ENCODE results near the gene QSER1.
A peak's percentile ranks its signal among the peaks of the same experiment; 100 is the strongest.

QSER1 gene

DNA sequence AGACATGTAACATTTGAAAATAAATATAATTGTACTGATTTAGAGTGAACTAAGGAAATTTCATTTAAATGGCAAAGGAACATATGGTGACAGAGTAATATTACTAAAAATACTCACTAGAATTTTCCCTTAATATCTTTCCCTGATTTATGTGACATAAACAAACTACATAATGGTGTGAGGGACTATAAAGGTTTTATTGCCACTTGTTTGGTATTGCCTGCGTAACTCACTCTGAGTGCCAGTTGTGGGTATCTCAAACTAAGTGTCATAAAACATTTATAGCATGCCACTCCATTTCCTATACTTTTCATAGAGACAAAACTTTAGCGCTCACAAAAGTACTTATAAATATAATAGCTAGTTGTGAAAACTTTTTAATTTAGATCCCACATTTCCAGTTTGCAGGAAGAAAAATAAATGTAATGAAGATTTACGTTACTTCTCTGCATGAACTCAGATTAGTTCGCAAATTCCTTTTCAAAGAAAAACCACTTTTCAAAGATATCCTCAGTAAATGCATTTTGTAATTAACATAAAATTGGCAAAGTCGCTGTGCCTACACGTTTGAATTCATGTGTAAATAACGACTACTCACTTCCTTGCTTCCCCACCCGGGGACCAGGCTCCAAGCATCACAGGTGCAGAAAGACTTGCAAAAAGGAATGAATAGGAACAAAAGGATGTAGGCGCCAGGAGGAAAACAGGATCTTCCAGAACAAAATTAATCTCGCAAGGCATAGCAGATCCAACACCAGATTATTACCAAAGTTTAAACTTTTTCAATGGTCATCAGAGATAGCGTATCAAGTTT is 1.6 kb upstream of the QSER1 start:
- no peak for DNase-seq (ENCODE audit: low read depth)

DNA sequence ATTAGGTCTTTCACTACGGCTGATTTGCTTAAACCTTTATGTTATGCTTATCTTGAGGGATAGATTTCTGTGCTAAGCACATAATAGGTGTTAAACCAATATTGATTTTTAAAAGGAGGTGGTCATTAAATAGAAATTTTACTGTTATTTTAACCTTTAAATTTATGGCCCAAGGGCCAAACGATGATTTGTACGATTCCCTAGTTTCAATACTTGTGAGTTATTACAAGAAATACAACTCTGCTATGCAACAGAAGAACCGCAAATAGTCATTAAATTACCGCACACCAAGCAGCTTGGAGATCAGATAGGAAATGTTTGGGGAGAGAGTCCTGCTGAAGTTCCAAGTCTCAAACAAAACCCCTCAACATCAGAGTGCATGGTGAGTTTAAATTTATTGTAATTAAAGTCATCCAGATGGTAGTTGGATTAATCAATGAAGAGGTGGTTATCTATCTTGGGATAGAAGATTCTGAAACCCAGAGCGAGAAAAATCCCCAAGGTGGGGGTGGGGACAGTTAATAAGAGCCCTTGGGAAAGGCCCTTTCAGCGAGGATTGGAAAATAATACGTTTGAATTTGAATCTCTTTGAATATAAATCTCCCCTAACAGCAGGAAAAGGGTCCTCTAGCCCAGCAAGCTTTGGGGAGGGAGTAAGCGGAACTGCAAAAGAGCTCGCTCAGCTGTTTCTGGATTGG is 805 bp upstream of the QSER1 start:
- no peak for DNase-seq (ENCODE audit: low read depth)

DNA sequence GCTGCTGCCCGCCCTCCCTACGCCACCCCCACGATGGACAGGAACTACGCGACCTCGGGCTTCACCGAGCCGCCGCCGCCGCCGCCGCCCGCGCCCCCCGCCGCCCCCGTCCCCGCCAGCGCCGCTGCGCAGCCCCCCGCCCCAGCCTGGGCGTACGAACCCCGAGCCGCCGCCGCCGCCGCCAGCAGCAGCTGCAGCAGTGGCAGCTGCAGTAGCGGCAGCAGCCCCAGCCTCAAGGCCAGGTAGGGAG is 407 bp downstream of the QSER1 start:
- DNase-seq (ENCODE audit: low read depth) = no peak

DNA sequence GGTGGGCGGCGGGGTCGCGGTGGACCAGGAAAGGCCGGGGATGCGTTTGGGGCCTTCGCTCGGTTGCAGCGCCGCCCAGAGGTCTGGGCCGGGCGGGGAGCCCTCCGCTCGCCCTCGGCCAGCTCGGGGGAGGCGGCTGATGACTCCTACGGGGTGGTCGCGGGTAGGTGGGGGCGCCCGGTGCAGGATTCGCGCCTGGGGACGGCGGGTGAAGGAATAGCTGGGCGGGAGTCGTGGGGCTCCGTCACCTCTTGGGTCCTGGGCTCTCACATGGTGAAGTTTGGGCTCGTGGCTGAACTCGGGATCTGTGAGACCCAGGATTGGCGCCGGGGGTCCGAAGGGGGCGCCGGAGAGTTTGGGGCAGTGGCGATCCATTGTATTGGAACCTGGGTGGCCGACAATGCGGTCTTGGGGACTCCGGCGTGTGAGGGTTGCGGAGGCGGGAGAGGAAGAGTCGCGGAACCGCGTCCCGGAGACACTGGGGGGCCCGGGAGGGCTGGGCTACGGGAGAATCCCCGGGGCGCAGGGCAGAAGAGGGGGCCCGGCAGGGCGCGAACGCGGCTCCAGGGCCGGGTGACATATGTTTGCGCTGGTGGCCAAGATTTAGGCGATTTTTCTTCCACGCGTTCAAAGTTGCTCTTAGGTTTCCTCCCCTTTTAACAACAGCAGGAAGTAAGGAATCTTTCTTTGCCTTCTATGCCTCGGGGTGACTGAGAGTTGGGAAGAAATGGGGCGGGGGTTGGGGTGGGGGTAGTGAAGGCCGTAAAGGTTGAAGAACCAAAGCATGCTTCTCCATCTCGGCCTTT is 935 bp downstream of the QSER1 start:
- DNase-seq (ENCODE audit: low read depth) = peak; percentile 7

DNA sequence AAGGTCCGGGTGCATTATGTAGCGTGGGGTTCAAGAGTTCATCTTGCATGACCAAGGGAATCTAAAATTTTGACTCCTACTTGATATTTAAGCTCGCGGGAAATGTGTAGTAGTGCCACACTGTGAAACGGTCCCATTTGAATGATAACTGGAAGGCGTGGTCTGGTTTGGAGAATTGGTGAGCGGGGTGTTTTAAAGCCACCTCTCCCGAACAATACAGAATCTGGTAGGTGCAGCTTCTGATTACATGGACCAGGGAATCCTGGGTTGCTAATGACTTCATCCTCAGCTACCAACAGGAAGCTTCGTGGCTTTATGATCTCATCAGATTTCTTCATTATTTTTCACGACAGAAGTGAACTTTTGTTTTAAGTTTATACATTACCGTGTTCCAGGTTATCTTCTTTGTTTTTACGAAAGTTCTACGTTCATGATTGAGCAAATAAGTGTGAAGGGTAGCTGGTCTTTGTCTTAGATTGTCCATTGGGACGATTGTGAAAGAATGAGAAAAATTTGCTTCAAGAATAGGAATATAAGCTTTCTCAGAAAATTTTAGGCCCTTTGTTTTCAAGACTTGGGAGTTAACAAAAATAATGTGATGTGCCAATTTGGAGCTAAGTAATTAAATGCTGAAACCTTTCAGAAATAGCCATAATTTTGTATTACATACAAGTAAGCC is 1.7 kb downstream of the QSER1 start:
- DNase-seq (ENCODE audit: low read depth) = peak; percentile 62

DNA sequence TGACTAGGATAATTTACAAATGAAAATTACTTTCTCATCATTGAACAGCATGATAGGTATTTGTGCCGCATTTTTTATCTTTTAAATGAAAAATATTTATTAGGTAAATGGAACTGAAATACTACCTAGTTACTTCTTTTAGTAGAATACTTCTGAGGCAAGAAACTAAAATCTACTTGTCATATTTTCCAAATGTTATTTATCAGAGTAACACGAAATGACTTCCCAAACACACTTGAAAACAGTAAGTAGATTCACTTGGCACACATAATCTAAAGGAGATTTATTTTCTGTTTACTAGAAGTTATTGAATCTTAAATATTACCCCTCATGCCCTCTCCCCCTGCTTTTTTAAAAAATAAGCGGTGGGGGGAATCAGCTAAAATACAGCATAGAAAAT is 2.3 kb downstream of the QSER1 start:
- DNase-seq (ENCODE audit: low read depth) = no peak

DNA sequence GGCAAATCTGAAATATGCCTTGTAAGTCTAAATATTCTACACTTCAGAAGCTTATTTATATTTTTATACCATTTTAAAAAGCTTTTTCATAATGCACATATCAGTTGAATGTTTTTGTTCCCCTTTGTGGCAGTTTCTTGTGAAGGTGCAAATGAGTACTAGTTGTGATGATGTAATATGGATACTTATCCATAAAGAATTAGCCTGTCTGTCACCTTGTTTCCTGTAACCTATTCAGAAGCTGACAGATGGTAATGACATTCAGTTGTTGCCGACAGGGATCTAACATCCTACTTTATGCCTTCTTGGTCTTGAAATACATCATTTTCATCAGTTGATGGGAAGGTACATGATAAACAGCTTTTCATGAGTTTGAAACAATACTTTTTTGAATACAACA is 2.9 kb downstream of the QSER1 start:
- no peak for DNase-seq (ENCODE audit: low read depth)

DNA sequence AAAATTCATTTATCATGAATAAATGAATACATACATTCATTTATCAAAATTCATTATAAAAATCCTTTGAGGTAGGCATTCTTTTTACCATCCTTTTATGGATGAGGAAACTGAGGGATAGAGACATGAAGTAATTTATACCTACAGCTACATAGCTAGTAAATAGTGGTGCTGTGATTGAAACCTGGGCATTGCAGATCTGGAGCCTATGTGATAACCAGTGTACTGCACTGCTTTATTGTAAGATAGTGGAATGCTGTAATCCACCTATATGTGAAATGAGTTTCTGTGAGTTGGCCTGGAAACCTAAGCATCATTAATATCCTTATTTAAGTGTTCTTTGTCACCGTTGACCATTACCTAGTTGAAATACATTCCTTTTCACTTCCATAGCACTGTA is 4.5 kb downstream of the QSER1 start:
- no peak for DNase-seq (ENCODE audit: low read depth)

DNA sequence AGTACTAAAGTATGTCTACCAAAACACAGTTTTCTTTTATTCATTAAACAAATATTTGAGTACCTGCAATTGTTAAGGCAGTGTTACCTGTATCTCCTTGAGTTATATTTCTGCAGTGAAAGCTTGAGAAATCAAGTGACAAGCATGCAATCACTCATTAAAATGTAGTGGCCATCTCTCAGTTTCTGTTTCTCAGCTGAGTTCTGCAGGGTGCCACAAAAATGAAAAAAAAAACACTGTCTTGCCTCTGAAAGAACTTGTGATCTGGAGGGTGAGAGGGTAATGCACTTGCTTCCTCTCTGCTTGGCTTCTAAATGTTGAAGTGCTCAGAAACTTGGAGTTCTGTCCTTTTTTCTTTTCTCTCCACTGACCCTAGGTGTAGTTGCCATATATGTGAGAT is 6.8 kb downstream of the QSER1 start:
- DNase-seq (ENCODE audit: low read depth) = no peak

DNA sequence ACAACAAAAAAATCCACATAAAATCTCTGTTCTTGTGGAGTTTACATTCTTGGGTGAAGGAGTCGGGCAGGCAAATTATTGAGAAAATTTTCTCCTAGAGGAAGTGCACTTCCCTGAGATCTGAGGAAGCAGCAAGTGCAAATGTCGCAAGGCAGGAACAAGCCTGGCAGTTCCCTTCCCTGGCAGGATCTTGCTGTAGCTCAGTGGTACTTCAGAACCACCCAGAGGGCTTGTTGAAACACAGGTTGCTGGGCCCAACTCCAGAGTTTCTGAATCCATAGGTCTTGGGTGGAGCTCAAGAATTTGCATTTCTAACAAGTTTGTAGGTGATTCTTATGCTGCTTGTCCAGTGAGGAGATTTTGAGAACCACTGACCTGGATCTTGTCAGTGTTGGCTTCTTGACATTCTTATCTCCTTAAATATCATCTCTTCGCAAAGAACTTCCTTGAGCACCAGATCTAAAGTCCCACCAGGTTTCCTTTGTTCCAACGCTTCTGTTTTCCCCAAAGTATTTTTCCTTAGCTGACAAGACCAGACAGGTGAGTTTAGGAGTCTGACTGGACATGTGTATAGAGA is 9.6 kb downstream of the QSER1 start:
- no peak for DNase-seq (ENCODE audit: low read depth)

DNA sequence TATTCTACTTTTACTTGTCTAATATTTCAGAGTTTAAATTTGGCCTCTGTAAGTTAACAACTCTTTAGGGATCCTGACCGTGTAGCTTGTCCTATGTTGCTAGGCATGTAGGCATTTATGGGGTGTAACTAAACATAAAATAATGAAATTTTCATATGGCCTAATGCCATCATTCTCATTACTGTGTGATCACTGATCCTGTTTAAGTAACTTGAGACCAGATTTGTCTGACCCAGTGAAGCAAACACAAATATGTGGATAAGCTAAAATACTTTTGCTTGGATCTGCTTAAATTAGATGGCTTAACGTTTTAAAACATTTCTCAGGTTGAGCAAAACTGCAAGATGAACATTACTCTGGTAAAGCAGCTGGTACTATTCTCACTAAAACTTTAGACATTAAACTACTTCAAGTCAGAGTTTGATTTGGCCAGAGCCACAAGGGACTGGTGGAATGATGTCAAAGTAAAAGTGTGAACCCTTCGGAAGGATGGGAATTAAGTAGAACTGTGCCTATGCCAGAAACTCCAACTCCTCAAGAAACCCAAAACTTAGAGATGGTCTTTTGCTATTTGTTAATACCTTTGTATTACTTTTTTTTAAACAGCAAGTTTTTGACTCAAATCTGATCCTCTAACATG is 12.5 kb downstream of the QSER1 start:
- peak; percentile 49 for DNase-seq (ENCODE audit: low read depth)

DNA sequence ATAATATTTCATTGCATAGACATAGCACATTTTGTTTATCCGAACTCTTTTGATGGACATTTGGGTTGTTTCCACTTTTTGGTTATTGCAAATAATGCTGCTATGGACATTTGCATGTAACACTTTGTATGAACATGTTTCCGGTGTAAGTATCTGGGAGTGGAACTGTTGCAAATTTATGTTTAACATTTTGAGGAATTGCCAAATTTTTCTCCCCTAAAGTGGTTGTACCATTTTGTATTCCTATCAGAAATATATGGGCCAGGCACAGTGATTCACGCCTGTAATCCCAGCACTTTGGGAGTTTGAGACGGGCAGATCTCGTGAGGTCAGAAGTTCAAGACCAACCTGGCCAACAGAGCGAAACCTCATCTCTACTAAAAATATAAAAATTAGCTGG is 16.0 kb downstream of the QSER1 start:
- no peak for DNase-seq (ENCODE audit: low read depth)

DNA sequence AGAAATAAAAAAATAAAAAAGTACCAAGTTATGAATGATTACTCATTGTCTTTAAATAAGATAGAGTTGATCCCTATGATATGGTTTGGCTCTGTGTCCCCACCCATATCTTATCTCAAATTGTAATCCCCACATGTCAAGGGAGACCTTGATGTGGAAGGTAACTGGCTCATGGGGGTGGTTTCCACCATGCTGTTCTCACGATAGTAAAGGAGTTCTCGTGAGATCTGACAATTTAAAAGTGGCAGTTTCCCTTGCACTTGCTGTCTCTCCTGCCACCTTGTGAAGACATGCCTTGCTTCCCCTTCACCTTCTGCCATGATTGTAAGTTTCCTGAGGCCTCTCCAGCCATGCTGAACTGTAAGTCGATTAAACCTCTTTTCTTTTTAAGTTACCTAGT is 18.8 kb downstream of the QSER1 start:
- no peak for DNase-seq (ENCODE audit: low read depth)

DNA sequence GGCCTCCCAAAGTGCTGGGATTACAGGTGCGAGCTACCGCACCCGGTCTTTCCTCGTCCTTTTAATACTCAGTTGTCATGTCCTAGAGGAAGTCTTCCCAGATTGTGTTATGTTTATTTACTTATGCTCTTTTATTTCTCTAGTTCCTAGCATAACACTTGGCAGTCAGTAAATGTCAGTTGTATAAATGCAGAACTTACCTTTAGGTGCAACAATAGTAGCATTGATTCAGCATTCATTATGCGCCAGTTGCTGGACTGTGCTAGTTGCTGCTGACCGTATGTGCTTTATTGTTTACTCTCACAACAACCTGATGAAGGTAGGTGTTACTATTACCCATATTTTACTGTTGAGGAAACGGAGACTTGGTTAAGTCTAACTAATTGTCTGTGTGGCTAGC is 20.8 kb downstream of the QSER1 start:
- no peak for DNase-seq (ENCODE audit: low read depth)

DNA sequence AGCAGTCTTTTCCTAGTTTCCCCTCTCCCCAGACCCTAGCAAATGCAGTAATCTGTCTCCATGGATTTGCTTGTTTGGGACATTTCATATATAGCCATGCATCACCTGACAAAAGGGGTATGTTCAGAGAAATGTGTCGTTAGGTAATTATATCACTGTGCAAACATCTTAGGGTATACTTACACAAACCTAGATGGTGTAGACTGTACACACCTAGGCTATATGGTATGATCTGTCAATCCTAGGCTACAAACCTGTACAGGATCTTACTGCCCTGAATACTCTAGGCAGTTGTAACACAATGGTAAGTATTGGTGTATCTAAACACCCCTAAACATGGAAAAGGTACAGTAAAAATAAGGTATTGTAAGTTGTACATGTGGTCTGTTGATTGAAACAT is 23.8 kb downstream of the QSER1 start:
- DNase-seq (ENCODE audit: low read depth) = no peak

DNA sequence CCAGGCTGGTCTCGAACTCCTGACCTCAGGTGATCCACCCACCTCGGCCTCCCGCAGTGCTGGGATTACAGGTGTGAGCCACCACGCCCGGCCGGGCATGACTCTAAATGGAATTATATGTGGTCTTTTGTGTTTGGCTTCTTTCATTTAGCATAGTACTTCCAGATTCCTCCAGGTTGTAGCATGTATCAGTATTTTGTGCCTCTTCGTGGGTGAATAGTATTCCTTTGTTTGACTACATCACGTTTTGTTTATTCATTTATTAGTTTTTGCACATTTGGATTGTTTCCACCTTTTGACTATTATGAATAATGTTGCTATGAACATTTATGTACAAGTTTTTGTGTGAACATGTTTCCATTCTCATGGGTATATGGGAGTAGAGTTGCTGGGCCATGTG is 24.4 kb downstream of the QSER1 start:
- no peak for DNase-seq (ENCODE audit: low read depth)

DNA sequence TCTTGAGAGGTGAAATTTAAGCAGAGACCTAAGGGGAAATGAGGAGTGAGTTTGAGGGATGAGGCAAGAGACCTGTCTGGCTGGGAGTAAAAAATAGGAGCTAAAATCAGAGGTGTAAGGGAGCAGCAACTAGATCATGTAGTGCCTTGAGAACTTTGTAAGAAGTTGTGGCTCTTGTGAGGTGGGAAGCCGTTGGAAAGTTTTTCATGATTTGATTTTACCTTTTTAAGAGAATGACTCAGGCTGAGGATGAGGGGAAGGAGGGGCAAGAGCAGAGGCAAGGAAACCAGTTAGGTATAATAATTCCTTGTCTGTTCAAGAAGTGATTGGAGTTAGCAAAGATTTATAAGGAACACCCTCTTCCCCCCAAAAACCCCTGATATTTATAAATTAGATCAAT is 25.8 kb downstream of the QSER1 start:
- no peak for DNase-seq (ENCODE audit: low read depth)

DNA sequence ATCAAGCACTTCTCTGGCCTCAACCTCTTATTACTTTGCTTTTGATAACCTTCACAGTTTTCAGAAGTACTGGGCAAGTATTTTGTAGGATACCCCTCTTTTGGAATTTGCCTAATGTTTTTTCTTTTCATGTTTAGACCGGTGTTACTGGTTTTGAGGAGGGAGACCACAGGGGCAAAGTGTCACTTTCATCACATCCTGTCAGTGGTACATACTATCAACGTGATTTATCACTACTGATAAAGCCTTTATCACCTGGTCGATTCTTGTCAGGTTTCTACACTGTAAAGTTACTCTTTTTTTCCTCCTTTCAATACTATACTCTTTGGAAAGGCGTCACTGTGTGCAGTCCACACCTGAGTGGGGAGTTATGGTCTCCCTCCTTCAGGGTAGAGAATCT is 26.7 kb downstream of the QSER1 start:
- no peak for DNase-seq (ENCODE audit: low read depth)

DNA sequence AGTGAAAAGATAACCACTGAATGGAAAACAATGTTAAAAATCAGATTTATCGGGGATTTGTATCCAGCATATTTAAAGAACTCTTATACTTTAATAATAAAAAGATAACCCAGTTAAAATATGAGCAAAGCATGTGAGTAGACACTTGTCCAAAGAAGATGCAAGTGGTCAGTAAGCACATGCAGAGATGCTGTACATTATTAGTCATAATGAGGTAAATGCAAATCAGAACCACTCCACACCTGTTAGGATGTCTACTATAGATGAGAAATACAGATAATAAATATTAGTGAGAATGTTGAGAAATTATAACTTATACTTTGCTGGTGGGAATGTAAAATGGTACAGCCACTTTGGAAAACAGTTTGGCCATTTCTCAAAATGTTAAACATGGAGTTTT is 28.0 kb downstream of the QSER1 start:
- no peak for DNase-seq (ENCODE audit: low read depth)

DNA sequence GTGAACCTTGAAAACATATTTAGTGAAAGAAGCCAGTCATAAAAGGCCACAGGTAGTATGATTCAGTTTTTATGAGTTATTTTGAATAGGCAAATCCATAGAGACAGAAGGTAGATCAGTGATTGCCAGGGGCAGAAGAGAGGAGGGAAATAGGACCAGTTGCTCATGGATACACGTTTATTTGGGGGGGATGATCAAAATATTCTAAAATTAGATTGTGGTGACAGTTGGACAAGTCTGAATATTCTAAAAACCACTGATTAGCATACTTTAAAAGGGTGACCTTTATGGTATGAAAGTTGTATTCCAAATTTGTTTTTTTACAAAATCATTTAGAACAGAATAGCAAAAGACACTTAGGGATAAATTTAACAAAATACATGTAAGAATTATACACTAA is 28.6 kb downstream of the QSER1 start:
- no peak for DNase-seq (ENCODE audit: low read depth)

DNA sequence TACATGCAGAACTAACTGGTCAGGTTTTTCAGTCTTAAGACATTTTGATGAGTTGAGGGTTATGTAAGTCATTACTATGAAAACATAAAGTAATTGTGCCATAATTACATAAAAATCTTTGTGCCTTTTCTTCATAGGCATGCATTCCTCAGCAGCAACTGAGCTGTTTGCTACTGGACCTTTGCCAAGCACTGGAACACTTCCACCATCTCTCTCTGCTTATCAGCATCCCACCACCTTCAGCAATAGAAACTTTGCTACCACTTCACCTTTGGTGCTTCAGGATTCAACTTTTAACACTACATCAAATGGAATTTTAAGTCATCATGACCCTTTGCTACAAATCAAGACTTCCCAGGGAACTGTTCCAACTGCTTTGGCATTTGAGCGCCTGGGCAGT is 39.0 kb downstream of the QSER1 start:
- no peak for DNase-seq (ENCODE audit: low read depth)

DNA sequence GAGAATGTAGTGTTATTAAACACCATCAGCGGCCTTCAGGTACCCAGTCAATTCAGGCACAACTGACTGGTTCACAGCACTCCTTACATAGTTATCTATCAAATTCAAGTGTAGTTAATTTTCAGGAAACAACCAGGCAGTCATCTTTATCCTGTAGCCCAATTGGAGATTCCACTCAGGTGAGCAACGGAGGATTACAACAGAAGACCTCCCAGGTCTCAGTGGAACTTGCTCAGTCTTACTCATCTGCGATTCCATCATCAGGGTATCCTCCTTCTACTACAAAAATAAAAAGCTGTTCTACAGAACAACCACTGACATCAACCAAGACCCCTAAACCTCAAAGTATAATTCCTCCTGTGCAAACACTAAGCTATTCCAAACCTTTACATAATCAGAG is 39.6 kb downstream of the QSER1 start:
- DNase-seq (ENCODE audit: low read depth) = no peak

All from fibroblast of gingiva (primary cell).